LNCaP clone FGC (cell line): Measurements from ENCODE around the gene ACKR2.

Source experiments
- DNase-seq: peaks from one replicate; pipeline ENCODE4 v3.0.0-alpha.2; 2011; ENCODE audit warnings: low read depth
- H3K4me3 ChIP-seq: 2 replicates; pipeline ENCODE4 v1.5.1; 2011; ENCODE audit warnings: mild to moderate bottlenecking, low read depth, low read length, control low read depth
- CTCF ChIP-seq: IDR thresholded peaks from 2 replicates; pipeline ENCODE4 v1.5.1; 2012; ENCODE audit warnings: mild to moderate bottlenecking; ENCODE audit not compliant: control insufficient read depth, insufficient read depth; ENCODE audit errors: extremely low read depth

Gene ACKR2

DNA sequence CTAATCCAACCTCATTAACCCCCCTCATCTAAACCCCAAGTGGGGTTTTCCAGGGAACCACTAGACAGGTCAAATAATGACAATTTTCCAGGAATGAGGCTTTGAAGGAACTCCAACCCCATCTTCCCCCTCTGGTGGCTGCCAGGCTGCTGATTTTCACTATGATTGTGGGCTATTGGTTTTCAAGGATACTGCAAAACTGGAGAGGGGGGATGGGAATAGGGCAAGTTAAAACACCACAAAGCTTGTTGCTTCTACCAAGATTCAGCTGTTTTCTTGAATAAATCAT is 86.3 kb downstream of the ACKR2 start:
- no peak for TF ChIP-seq CTCF
- no peak overlapping the region for H3K4me3 ChIP-seq
- no peak for DNase-seq

GRCh38 chr3:42898896-42899675 is 89.8 kb downstream of the ACKR2 start:
- no peak for TF ChIP-seq CTCF
- no peak for DNase-seq
- no peak overlapping the region for H3K4me3 ChIP-seq

GRCh38 chr3:42900226-42901072 is 91.2 kb downstream of the ACKR2 start:
- DNase-seq, result no peak
- TF ChIP-seq CTCF, result no peak
- H3K4me3 ChIP-seq, result no peak overlapping the region

DNA sequence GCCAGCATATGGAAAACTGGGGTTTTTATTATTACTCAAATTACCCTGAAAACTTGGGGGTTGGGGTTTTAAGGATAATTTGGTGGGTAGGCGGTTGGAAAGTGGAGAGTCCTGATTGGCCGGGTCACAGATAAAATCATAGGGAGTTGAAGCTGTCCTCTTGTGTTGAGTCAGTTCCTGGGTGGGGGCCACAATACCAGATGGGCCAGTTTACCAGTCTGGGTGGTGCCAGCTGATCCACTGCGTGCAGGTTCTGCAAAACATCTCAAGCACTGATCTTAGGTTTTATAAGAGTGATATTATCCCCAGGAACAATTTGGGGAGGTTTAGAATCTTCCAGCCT is 91.8 kb downstream of the ACKR2 start:
- no peak for DNase-seq
- H3K4me3 ChIP-seq, result no peak overlapping the region
- TF ChIP-seq CTCF, result no peak

DNA sequence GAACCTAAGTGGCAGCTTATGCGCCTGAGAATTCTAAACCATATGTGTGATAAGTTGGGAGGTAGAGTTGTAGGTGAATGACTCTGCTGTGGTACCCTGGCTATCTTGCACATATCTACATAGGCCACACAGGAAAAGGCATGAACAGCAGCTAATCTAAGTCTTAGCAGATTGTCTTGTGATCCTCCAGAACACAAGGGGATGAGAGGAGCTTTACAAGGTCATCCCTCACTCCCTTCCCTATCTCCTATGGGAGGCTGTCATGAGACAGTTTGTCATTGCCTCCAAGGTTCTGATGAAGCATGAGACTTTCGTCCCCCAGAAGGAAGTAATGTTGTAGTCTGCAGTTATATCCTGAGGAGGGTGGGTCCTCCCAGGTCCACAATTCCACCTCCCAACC is 93.0 kb downstream of the ACKR2 start:
- no peak overlapping the region for H3K4me3 ChIP-seq
- DNase-seq, result no peak
- no peak for TF ChIP-seq CTCF

- H3K4me3 ChIP-seq, result no peak overlapping the region
- no peak for TF ChIP-seq CTCF
- DNase-seq, result no peak
Measured at GRCh38 chr3:42904076-42904475, 94.8 kb downstream of the ACKR2 start.
